ENCODE results near the gene IRF2BPL. TPM values are rescaled to one million over a fixed set of nuclear protein-coding genes. Genes with fewer than 3 reads are reported as not detected.

IRF2BPL gene
- total and polyA plus RNA-seq, 9 of the 15 experiments (the other 6 are each of a cell fraction or from before 2014, with no cell fraction given), result 0.52 to 21.6 (median 2.5) TPM

DNA sequence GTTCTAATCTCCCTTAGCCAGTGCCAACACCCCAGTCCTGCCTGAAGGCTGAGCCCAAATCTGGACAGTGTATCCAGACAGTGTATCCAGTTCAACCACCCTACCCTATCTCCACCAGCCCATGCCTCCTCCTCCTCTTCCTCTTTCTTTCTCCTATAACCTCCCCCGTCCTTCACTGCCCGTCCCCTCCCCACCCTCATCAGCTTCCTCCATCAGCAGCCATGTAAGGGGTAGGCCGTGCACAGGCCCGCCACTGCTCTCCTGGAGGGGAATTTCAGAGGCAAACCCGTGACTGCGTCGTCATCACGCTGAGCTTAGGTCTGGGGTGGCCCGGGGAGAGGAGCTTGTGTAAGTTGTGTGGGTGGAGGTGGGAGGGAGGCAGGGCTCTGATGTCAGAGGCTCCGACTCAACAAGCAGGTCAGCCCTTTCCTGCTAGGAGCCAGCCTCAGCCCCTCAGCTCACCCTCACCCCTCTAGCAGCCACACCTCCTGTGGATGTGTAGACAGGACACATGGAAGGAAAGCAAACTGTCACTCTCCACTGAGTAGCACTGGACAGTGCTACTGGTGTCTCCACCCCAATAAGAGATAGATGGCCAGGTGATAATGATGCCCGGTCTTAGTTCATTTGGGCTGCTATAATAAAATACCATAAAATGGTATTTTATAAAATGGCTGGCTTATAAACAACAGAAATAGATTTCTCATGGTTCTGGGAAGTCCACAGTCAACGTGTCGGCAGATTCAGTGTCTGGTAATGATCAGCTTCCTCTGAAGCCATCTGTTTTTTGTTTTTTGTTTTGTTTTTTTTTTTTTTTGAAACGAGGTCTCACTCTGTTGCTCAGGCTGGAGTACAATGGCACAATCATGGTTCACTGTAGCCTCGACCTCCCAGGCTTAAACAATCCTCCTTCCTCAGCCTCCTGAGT is 50.5 kb downstream of the IRF2BPL start (continued):
- TF ChIP-seq, protein P1, sequence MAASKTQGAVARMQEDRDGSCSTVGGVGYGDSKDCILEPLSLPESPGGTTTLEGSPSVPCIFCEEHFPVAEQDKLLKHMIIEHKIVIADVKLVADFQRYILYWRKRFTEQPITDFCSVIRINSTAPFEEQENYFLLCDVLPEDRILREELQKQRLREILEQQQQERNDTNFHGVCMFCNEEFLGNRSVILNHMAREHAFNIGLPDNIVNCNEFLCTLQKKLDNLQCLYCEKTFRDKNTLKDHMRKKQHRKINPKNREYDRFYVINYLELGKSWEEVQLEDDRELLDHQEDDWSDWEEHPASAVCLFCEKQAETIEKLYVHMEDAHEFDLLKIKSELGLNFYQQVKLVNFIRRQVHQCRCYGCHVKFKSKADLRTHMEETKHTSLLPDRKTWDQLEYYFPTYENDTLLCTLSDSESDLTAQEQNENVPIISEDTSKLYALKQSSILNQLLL (CRISPR knock-in tag; IDR thresholded peaks at IDR 0.05; ENCODE audit: borderline replicate concordance), result no peak
- TF ChIP-seq GABPB2 (CRISPR knock-in tag; conservative IDR thresholded peaks at IDR 0.05) (no peak), NFIC (IDR thresholded peaks at IDR 0.05) (no peak; the same call in 1 of the 2 replicates), BCL6 (CRISPR knock-in tag; IDR thresholded peaks at IDR 0.05) (no peak), NEUROD1 (IDR thresholded peaks at IDR 0.05; ENCODE audit: borderline replicate concordance, low read depth, low read length, partially characterized antibody) (peak; percentile 12), HMG20A (CRISPR knock-in tag; conservative IDR thresholded peaks at IDR 0.05) (no peak), TAL1 (IDR thresholded peaks at IDR 0.05) (no peak), SP1 (CRISPR knock-in tag; IDR thresholded peaks at IDR 0.05) (no peak)
- TF ChIP-seq, protein P2, sequence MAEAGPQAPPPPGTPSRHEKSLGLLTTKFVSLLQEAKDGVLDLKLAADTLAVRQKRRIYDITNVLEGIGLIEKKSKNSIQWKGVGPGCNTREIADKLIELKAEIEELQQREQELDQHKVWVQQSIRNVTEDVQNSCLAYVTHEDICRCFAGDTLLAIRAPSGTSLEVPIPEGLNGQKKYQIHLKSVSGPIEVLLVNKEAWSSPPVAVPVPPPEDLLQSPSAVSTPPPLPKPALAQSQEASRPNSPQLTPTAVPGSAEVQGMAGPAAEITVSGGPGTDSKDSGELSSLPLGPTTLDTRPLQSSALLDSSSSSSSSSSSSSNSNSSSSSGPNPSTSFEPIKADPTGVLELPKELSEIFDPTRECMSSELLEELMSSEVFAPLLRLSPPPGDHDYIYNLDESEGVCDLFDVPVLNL (CRISPR knock-in tag; IDR thresholded peaks at IDR 0.05; ENCODE audit: low read depth), result no peak
- TF ChIP-seq, protein P3, sequence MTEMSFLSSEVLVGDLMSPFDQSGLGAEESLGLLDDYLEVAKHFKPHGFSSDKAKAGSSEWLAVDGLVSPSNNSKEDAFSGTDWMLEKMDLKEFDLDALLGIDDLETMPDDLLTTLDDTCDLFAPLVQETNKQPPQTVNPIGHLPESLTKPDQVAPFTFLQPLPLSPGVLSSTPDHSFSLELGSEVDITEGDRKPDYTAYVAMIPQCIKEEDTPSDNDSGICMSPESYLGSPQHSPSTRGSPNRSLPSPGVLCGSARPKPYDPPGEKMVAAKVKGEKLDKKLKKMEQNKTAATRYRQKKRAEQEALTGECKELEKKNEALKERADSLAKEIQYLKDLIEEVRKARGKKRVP (CRISPR knock-in tag; IDR thresholded peaks at IDR 0.05), result no peak
- TF ChIP-seq, protein P4, sequence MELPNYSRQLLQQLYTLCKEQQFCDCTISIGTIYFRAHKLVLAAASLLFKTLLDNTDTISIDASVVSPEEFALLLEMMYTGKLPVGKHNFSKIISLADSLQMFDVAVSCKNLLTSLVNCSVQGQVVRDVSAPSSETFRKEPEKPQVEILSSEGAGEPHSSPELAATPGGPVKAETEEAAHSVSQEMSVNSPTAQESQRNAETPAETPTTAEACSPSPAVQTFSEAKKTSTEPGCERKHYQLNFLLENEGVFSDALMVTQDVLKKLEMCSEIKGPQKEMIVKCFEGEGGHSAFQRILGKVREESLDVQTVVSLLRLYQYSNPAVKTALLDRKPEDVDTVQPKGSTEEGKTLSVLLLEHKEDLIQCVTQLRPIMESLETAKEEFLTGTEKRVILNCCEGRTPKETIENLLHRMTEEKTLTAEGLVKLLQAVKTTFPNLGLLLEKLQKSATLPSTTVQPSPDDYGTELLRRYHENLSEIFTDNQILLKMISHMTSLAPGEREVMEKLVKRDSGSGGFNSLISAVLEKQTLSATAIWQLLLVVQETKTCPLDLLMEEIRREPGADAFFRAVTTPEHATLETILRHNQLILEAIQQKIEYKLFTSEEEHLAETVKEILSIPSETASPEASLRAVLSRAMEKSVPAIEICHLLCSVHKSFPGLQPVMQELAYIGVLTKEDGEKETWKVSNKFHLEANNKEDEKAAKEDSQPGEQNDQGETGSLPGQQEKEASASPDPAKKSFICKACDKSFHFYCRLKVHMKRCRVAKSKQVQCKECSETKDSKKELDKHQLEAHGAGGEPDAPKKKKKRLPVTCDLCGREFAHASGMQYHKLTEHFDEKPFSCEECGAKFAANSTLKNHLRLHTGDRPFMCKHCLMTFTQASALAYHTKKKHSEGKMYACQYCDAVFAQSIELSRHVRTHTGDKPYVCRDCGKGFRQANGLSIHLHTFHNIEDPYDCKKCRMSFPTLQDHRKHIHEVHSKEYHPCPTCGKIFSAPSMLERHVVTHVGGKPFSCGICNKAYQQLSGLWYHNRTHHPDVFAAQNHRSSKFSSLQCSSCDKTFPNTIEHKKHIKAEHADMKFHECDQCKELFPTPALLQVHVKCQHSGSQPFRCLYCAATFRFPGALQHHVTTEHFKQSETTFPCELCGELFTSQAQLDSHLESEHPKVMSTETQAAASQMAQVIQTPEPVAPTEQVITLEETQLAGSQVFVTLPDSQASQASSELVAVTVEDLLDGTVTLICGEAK (IDR thresholded peaks at IDR 0.05), result no peak
- TF ChIP-seq, protein P4 (CRISPR knock-in tag; IDR thresholded peaks at IDR 0.05), result no peak
- TF ChIP-seq, protein P5, sequence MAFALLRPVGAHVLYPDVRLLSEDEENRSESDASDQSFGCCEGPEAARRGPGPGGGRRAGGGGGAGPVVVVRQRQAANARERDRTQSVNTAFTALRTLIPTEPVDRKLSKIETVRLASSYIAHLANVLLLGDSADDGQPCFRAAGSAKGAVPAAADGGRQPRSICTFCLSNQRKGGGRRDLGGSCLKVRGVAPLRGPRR (CRISPR knock-in tag; IDR thresholded peaks at IDR 0.05), result no peak

Data from K562 (cell line).